ENCODE measurements around the gene ZYG11A. TPM values are rescaled to one million over a fixed set of nuclear protein-coding genes. Genes with fewer than 3 reads are reported as not detected.

The ZYG11A gene
- polyA plus RNA-seq, 2 of the 4 experiments (the other 2 are of a cell fraction) = 2.6 to 4.8 TPM

- POLR2A ChIA-PET = no interaction called here
- H3K9me3 ChIP-seq = no peaks in the 10 kb centered on the region
- DNase-seq (ENCODE audit: low read depth in 1 of 2, low spot score in 1 of 2) = no peak
- no peak overlapping the region for H3K27ac ChIP-seq
- ATAC-seq = no peak
- no peak overlapping the region for H3K4me3 ChIP-seq
- H3K4me2 ChIP-seq = no peak overlapping the region
- CTCF ChIA-PET = no interaction called here
- peaks cover 10% of the 10 kb centered on the region; the same call in 1 of the 3 replicates for H3K4me1 ChIP-seq
- WGBS (ENCODE audit: missing lambda C conversion rate) = 87% methylated on average over 4 of the region's 10 CpGs
- no peak for FAIRE-seq
- TF ChIP-seq ESRRA (IDR thresholded peaks at IDR 0.05; ENCODE audit: borderline replicate concordance, low read length) (no peak), KDM1A (IDR thresholded peaks at IDR 0.05; ENCODE audit: low read depth) (no peak), RARB (CRISPR knock-in tag; IDR thresholded peaks at IDR 0.05) (no peak), RFX5 (IDR thresholded peaks at IDR 0.05) (no peak), MAFK (IDR thresholded peaks at IDR 0.05; ENCODE audit: partially characterized antibody) (no peak), PHF8 (IDR thresholded peaks at IDR 0.05; ENCODE audit: borderline replicate concordance, low read depth) (no peak), RAD21 (conservative IDR thresholded peaks at IDR 0.05 in 1 of 2, IDR thresholded peaks at IDR 0.05 in 1 of 2) (no peak), HMGXB4 (CRISPR knock-in tag; IDR thresholded peaks at IDR 0.05; ENCODE audit: borderline replicate concordance) (no peak), REST (IDR thresholded peaks at IDR 0.05) (no peak), MAZ (IDR thresholded peaks at IDR 0.05; ENCODE audit: borderline replicate concordance, low read depth, low read length) (no peak), ZC3H11A (IDR thresholded peaks at IDR 0.05) (no peak), RCOR1 (IDR thresholded peaks at IDR 0.05; ENCODE audit: low read depth, low read length) (no peak), FOXS1 (CRISPR knock-in tag; IDR thresholded peaks at IDR 0.05) (no peak), ZNF302 (CRISPR knock-in tag; IDR thresholded peaks at IDR 0.05) (no peak)
- TF ChIP-seq, protein P1, sequence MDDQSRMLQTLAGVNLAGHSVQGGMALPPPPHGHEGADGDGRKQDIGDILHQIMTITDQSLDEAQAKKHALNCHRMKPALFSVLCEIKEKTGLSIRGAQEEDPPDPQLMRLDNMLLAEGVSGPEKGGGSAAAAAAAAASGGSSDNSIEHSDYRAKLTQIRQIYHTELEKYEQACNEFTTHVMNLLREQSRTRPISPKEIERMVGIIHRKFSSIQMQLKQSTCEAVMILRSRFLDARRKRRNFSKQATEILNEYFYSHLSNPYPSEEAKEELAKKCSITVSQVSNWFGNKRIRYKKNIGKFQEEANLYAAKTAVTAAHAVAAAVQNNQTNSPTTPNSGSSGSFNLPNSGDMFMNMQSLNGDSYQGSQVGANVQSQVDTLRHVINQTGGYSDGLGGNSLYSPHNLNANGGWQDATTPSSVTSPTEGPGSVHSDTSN (IDR thresholded peaks at IDR 0.05) = no peak
Observed at GRCh38 chr1:52907812-52908153, 65.2 kb downstream of the ZYG11A start.

GRCh38 chr1:52911541-52911940 is 69.0 kb downstream of the ZYG11A start:
- FAIRE-seq (no peak), ATAC-seq (no peak; a peak in 1 of 6 replicates), DNase-seq (ENCODE audit: low read depth in 1 of 2, low spot score in 1 of 2) (no peak)
- Histone ChIP-seq H3K27ac (no peak overlapping the region), H3K4me1 (peaks cover 7% of the 10 kb centered on the region; the same call in 1 of the 3 replicates), H3K4me2 (no peak overlapping the region), H3K9me3 (no peaks in the 10 kb centered on the region), H3K4me3 (no peak overlapping the region)
- ChIA-PET POLR2A (no interaction called here), CTCF (no interaction called here)
- 95% methylated on average over 7 of the region's 10 CpGs for WGBS (ENCODE audit: missing lambda C conversion rate)
- TF ChIP-seq NPAS2 (CRISPR knock-in tag; IDR thresholded peaks at IDR 0.05; ENCODE audit: borderline replicate concordance) (no peak), HOXB13 (CRISPR knock-in tag; IDR thresholded peaks at IDR 0.05; ENCODE audit: low read depth) (no peak), REST (IDR thresholded peaks at IDR 0.05) (no peak), JUN (IDR thresholded peaks at IDR 0.05) (no peak), HDAC2 (IDR thresholded peaks at IDR 0.05) (no peak), RNF2 (IDR thresholded peaks at IDR 0.05; ENCODE audit: borderline replicate concordance, low read depth) (no peak), HOXA7 (CRISPR knock-in tag; IDR thresholded peaks at IDR 0.05) (no peak)
- TF ChIP-seq, protein P2, sequence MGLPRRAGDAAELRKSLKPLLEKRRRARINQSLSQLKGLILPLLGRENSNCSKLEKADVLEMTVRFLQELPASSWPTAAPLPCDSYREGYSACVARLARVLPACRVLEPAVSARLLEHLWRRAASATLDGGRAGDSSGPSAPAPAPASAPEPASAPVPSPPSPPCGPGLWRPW (IDR thresholded peaks at IDR 0.05) = no peak
- TF ChIP-seq, protein P3, sequence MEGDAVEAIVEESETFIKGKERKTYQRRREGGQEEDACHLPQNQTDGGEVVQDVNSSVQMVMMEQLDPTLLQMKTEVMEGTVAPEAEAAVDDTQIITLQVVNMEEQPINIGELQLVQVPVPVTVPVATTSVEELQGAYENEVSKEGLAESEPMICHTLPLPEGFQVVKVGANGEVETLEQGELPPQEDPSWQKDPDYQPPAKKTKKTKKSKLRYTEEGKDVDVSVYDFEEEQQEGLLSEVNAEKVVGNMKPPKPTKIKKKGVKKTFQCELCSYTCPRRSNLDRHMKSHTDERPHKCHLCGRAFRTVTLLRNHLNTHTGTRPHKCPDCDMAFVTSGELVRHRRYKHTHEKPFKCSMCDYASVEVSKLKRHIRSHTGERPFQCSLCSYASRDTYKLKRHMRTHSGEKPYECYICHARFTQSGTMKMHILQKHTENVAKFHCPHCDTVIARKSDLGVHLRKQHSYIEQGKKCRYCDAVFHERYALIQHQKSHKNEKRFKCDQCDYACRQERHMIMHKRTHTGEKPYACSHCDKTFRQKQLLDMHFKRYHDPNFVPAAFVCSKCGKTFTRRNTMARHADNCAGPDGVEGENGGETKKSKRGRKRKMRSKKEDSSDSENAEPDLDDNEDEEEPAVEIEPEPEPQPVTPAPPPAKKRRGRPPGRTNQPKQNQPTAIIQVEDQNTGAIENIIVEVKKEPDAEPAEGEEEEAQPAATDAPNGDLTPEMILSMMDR (IDR thresholded peaks at IDR 0.05) = no peak
- TF ChIP-seq, protein P4, sequence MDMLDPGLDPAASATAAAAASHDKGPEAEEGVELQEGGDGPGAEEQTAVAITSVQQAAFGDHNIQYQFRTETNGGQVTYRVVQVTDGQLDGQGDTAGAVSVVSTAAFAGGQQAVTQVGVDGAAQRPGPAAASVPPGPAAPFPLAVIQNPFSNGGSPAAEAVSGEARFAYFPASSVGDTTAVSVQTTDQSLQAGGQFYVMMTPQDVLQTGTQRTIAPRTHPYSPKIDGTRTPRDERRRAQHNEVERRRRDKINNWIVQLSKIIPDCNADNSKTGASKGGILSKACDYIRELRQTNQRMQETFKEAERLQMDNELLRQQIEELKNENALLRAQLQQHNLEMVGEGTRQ (IDR thresholded peaks at IDR 0.05) = no peak

Measured in A549 (cell line).